H7 (cell line): ENCODE results near the gene CUBN. TPM values are rescaled to one million over a fixed set of nuclear protein-coding genes. Genes with fewer than 3 reads are reported as not detected.

Source experiments
- DNase-seq: peaks from one replicate; pipeline ENCODE4 v3.0.0; 2012
- H3K27me3 ChIP-seq: 2 replicates; pipeline ENCODE4 v1.6.0; 2011; ENCODE audit warnings: mild to moderate bottlenecking, low read length; ENCODE audit not compliant: control insufficient read depth, insufficient read depth
- H3K36me3 ChIP-seq: replicated peaks from 2 replicates; pipeline ENCODE4 v1.5.1; 2011; ENCODE audit warnings: low read length; ENCODE audit not compliant: control insufficient read depth, insufficient read depth
- H3K4me3 ChIP-seq: 2 replicates; pipeline ENCODE4 v1.5.1; 2011; ENCODE audit warnings: low read depth, mild to moderate bottlenecking, control low read depth, low read length, moderate library complexity; ENCODE audit not compliant: insufficient read depth
- total RNA-seq: library from RNA; depleted of rRNA; stranded (reverse); fragments of >200 nt; shearing (Covaris generic); gene quantifications from 2 replicates; pipeline ENCODE4 v1.2.3, GENCODE V29; 2014

Gene CUBN
- total RNA-seq, 1 experiment from 2014 or later, result 0.10 TPM

GRCh38 chr10:16952080-16952479, 177.5 kb downstream of the CUBN start:
- Histone ChIP-seq H3K27me3 (no peaks in the 10 kb centered on the region), H3K36me3 (no peaks in the 10 kb centered on the region), H3K4me3 (no peak overlapping the region)
- DNase-seq, result no peak

GRCh38 chr10:16950656-16951601, 178.7 kb downstream of the CUBN start:
- H3K27me3 ChIP-seq, result no peaks in the 10 kb centered on the region
- DNase-seq, result peak; percentile 55
- no peaks in the 10 kb centered on the region for H3K36me3 ChIP-seq
- no peak overlapping the region for H3K4me3 ChIP-seq

GRCh38 chr10:16949816-16950215, 179.8 kb downstream of the CUBN start:
- no peak for DNase-seq
- Histone ChIP-seq H3K36me3 (no peaks in the 10 kb centered on the region), H3K27me3 (no peaks in the 10 kb centered on the region), H3K4me3 (no peak overlapping the region)

DNA sequence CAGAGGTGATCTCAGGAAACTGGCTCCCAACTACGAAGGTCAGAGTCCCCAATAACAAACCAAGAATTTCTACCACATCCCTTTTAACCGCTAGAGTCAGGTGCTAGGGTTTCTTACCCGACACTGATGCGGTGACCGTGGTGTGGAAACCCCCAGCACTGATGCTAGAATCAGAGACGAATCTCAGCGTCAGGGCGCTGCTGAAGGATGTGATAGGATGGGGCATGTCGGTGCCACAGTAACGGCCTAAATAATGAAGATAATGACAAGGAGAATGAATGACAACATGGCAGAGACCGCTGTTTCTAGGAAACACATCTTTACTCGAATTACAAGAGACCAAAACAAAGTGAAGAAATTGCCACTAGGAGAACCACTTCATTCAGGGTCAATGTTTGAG, 181.2 kb downstream of the CUBN start:
- DNase-seq, result no peak
- Histone ChIP-seq H3K4me3 (no peak overlapping the region), H3K27me3 (no peaks in the 10 kb centered on the region), H3K36me3 (no peaks in the 10 kb centered on the region)

DNA sequence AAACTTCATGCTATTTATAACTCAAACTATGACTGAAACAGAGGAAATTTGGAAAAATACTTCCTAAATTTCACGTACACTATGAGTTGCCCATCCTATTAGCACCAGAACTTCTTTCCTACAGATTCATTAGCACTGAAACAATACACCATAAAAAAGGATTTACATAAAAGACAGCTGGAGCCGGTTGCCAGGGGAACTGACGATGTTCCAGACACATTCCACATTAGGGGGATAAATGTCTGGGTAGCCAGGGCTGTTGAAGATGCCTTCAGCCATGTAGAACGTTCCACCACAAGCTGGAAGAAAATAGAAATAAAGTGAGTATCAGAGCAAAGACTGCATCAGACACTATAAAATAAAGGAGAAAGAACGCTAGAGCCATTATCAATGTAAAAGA, 182.5 kb downstream of the CUBN start:
- Histone ChIP-seq H3K4me3 (no peak overlapping the region), H3K27me3 (no peaks in the 10 kb centered on the region; the same call in 1 of the 2 replicates), H3K36me3 (no peaks in the 10 kb centered on the region)
- no peak for DNase-seq

DNA sequence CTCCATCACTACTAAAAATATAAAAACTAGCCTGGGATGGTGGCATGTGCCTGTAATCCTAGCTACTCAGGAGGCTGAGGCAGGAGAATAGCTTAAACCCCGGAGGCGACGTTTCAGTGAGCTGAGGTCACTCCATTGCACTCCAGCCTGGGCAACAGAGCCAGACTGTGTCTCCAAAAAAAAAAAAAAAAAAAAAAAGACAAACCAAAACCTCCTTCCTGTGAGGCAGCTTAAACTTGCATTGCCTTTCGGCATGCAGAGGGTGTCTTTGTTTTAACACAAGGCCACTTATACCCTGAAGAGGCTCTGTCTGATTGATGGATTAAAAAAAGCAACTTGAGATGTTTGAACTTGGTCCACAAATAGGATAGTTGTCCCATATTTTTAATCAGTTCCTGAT, 184.0 kb downstream of the CUBN start:
- H3K36me3 ChIP-seq, result no peaks in the 10 kb centered on the region
- H3K27me3 ChIP-seq, result no peaks in the 10 kb centered on the region; the same call in 1 of the 2 replicates
- DNase-seq, result no peak
- no peak overlapping the region for H3K4me3 ChIP-seq

- H3K27me3 ChIP-seq, result no peaks in the 10 kb centered on the region; the same call in 1 of the 2 replicates
- H3K36me3 ChIP-seq, result no peaks in the 10 kb centered on the region
- no peak overlapping the region for H3K4me3 ChIP-seq
- DNase-seq, result no peak
Observed at GRCh38 chr10:16944986-16945385, 184.6 kb downstream of the CUBN start.

GRCh38 chr10:16944402-16944801, 185.2 kb downstream of the CUBN start:
- DNase-seq, result no peak
- no peaks in the 10 kb centered on the region for H3K36me3 ChIP-seq
- H3K4me3 ChIP-seq, result no peak overlapping the region
- no peaks in the 10 kb centered on the region; the same call in 1 of the 2 replicates for H3K27me3 ChIP-seq

DNA sequence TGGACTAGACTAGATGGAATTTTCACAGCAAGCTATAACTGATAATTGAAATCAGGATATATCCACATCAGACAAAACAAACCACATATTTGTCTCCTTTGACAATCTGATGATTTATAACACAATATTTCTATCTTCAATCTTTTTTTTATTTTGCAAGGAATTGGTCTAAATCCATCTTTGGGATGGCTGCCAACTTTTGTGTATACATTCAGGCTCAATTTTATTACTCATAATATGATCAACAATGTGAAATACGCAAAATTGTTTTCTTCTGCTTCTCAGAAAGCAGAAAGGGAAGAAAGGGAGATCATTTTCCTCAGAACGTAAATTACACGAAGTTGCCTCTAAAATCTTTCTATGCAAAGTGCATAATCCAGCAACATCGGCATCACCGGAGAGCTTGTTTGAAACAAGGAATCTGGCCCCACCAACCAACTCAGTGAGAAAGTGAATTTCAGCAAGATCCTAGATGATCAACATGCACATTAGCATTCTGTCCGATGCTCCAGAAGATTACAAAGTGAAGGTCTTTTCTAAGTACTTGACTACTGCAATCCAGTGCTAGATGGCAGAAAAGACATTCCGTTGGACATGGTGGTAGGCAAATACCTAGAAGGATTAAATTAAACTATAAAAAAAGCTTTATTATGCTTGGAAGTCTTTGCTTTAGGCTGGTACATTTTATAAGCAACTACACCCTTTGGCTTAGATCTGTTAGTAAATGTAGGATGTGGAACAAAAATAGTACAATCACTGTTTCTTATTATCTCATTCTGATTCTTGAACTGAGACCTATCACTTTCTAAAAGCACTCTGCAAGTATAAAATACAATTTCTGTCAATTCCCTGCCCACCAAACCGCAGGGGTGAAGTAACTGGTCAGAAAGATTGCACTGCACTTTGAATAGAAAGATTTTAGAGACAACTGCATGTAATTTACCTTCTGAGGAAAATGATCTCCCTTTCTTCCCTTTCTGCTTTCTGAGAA, 186.0 kb downstream of the CUBN start:
- DNase-seq, result no peak
- Histone ChIP-seq H3K27me3 (no peaks in the 10 kb centered on the region; the same call in 1 of the 2 replicates), H3K4me3 (no peak overlapping the region), H3K36me3 (no peaks in the 10 kb centered on the region)

DNA sequence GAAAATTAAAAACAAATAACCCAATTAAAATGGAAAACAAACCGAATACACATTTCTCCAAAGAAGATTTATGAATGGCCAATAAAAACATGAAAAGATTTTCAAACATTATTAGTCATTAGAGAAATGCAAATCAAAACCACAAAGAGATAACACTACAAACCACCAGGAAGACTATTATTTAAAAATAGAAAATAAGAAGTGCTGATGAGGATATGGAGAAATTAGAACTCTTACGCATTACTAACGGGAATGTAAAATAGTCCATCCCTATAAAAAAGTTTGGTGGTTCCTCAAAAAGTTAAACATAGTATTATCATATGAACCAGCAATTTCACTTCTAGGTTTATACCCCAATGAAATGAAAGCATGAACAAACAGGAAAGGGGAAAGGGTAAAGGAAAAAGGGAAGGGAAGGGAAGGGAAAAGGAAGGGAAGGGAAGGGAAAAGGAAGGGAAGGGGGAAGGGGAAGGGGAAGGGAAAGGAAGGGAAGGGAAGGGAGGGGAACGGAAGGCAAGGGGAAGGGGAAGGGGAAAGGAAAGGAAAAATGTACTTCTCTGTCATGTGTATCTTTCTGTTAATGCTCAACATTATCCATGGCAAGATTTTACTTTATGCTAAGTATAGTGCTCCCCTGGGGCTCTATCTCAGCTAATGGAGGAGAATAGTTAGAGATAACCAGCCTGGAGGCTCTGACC, 187.1 kb downstream of the CUBN start:
- H3K36me3 ChIP-seq, result no peaks in the 10 kb centered on the region
- H3K4me3 ChIP-seq, result no peak overlapping the region
- DNase-seq, result no peak
- H3K27me3 ChIP-seq, result no peaks in the 10 kb centered on the region; the same call in 1 of the 2 replicates

DNA sequence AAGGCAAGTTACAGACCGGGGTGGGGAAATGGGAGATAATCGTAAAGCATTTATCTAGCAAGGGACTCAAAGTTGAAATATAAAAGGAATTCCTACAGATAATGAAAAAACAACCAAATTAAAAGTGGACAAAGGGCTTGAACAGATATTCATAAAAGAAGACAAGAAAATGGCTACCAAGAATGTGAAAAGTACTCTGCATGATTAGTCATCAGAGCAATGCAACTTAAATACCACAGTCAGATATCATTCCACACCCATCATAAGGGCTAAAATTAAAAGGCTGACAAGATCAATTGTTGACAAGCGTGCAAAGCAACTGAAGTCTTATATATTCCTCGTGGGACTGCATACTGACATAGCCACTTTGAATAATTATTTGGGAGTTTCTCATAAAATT, 187.7 kb downstream of the CUBN start:
- DNase-seq, result no peak
- no peaks in the 10 kb centered on the region; the same call in 1 of the 2 replicates for H3K27me3 ChIP-seq
- H3K4me3 ChIP-seq, result no peak overlapping the region
- no peaks in the 10 kb centered on the region for H3K36me3 ChIP-seq

DNA sequence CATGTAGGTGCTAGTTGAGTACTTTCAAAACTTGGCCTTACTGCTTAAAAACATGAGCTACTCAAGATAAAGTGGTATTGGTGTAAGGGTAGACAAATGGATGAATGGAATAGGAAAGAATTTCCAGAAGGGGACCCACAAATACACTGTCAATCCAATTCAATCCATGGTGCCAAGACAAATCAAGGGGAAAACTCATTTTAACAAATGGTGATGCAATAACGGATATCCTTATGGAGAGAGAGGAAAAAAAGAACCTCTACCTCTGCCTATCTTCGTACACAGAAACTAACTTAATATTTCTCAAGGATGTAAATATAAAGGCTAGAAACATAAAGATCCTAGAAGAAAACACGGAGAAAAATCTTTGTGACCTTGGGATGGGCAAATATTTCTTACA, 188.5 kb downstream of the CUBN start:
- Histone ChIP-seq H3K4me3 (no peak overlapping the region), H3K27me3 (no peaks in the 10 kb centered on the region; the same call in 1 of the 2 replicates), H3K36me3 (no peaks in the 10 kb centered on the region)
- DNase-seq, result no peak

GRCh38 chr10:16938952-16939351, 190.7 kb downstream of the CUBN start:
- Histone ChIP-seq H3K27me3 (no peaks in the 10 kb centered on the region; the same call in 1 of the 2 replicates), H3K36me3 (no peaks in the 10 kb centered on the region), H3K4me3 (no peak overlapping the region)
- DNase-seq, result no peak

- Histone ChIP-seq H3K27me3 (no peaks in the 10 kb centered on the region), H3K4me3 (no peak overlapping the region), H3K36me3 (no peaks in the 10 kb centered on the region)
- no peak for DNase-seq
Observed at GRCh38 chr10:16934461-16934860, 195.2 kb downstream of the CUBN start.
